ENCODE data around the gene GRIA4. TPM values are rescaled to one million over a fixed set of nuclear protein-coding genes. Genes with fewer than 3 reads are reported as not detected.

GRIA4 gene
- total RNA-seq, 3 donors from 2014 or later (not counting 1 experiment from before 2014, with no cell fraction given): not detected

DNA sequence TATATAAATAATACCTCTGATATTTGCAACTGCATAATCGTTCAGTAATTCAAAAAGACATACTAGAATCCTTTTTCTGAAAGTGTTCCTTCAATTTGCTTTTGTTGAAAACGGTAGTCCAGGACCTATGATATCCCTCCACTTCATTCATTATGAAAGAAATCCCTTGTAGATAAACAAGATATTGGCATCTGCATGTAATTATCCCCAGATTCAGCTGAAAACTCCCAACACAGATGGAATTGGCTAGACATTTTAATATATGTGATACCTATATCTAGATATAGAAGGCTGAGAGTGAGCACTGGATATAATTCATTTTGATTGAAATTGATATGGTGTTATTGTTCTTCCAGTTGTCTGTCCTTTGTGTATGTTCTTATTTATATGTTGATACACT lies 302.8 kb downstream of the GRIA4 start:
- no peak for DNase-seq
- Histone ChIP-seq H3K27ac (ENCODE audit: low read length) (no peak overlapping the region), H3K36me3 (ENCODE audit: control insufficient read depth, insufficient read depth, low read length) (no peaks in the 10 kb centered on the region), H3K27me3 (ENCODE audit: control insufficient read depth, insufficient read depth, low read length) (no peaks in the 10 kb centered on the region), H3K9me3 (ENCODE audit: control insufficient read depth, insufficient read depth, low read length) (no peaks in the 10 kb centered on the region), H3K4me1 (ENCODE audit: control insufficient read depth, insufficient read depth, low read length) (no peaks in the 10 kb centered on the region), H3K4me3 (ENCODE audit: low read length) (no peak overlapping the region)
- TF ChIP-seq, protein P1, sequence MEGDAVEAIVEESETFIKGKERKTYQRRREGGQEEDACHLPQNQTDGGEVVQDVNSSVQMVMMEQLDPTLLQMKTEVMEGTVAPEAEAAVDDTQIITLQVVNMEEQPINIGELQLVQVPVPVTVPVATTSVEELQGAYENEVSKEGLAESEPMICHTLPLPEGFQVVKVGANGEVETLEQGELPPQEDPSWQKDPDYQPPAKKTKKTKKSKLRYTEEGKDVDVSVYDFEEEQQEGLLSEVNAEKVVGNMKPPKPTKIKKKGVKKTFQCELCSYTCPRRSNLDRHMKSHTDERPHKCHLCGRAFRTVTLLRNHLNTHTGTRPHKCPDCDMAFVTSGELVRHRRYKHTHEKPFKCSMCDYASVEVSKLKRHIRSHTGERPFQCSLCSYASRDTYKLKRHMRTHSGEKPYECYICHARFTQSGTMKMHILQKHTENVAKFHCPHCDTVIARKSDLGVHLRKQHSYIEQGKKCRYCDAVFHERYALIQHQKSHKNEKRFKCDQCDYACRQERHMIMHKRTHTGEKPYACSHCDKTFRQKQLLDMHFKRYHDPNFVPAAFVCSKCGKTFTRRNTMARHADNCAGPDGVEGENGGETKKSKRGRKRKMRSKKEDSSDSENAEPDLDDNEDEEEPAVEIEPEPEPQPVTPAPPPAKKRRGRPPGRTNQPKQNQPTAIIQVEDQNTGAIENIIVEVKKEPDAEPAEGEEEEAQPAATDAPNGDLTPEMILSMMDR (IDR thresholded peaks at IDR 0.05): no peak
- Mint-ChIP-seq H3K27ac (no peak overlapping the region), H3K36me3 (no peaks in the 10 kb centered on the region), H3K4me1 (no peaks in the 10 kb centered on the region), H3K27me3 (ENCODE audit: low read depth in 2 of 2) (no peaks in the 10 kb centered on the region), H3K4me3 (no peak overlapping the region), H3K9me3 (peaks cover 0 to 4% of the 10 kb centered on the region in 2 donors)
- intact Hi-C loops (cut with micrococcal nuclease): no loop called here
- ATAC-seq: no peak
- WGBS (ENCODE audit: insufficient coverage): 85% methylated on average over 2 of the region's 2 CpGs

DNA sequence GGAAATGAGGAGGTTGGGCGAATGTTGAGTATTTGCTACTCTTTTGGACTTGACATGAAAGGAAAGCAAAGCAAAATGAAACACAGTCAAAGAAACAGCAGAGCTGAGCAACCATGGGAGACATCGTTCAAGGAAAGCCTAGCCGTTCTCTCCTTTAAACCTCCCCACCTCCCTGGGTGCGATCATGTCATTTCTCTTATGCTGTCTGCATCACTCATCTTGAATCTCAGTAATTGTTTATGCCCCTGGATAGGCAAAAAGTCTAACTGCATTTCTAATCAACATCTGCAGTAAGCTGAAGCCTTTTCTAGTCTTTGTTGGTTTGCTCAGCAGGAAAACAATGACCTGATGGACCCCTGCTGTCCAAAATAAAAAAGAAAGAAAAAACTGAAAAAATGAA lies 305.1 kb downstream of the GRIA4 start:
- TF ChIP-seq, protein P1 (IDR thresholded peaks at IDR 0.05): no peak
- peaks cover 0 to 4% of the 10 kb centered on the region in 2 donors for H3K9me3 Mint-ChIP-seq
- no peaks in the 10 kb centered on the region for H3K27me3 Mint-ChIP-seq (ENCODE audit: low read depth in 2 of 2)
- no peak overlapping the region for H3K4me3 Mint-ChIP-seq
- H3K36me3 ChIP-seq (ENCODE audit: control insufficient read depth, insufficient read depth, low read length): no peaks in the 10 kb centered on the region
- intact Hi-C loops (cut with micrococcal nuclease): no loop called here
- no peak overlapping the region for H3K4me3 ChIP-seq (ENCODE audit: low read length)
- H3K27me3 ChIP-seq (ENCODE audit: control insufficient read depth, insufficient read depth, low read length): no peaks in the 10 kb centered on the region
- no peak overlapping the region for H3K27ac Mint-ChIP-seq
- ATAC-seq (no peak), DNase-seq (no peak)
- H3K36me3 Mint-ChIP-seq: no peaks in the 10 kb centered on the region
- no peaks in the 10 kb centered on the region for H3K4me1 Mint-ChIP-seq
- no peaks in the 10 kb centered on the region for H3K4me1 ChIP-seq (ENCODE audit: control insufficient read depth, insufficient read depth, low read length)
- no peak overlapping the region for H3K27ac ChIP-seq (ENCODE audit: low read length)
- H3K9me3 ChIP-seq (ENCODE audit: control insufficient read depth, insufficient read depth, low read length): no peaks in the 10 kb centered on the region
- 95% methylated on average over 4 of the region's 4 CpGs for WGBS (ENCODE audit: insufficient coverage)

DNA sequence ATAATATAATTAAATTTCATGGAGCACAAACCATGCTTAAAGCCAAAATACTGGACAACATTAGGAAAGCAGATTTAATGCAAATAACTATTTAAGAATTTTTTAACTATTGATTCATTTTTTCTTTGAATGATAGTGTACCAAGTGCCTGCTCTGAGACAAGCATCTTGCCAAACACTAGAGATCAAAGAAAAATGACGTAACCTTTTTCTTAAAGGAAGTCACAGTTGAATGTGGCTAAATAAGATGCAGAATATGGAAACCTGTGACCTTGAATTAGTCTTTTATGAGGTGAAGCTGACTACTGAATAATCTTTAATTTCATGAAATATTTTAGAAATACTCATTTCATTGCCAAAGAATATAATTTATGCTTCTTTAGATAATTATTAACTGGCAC lies 308.2 kb downstream of the GRIA4 start:
- Mint-ChIP-seq H3K27ac (no peak overlapping the region), H3K4me3 (no peak overlapping the region), H3K4me1 (no peaks in the 10 kb centered on the region), H3K9me3 (peaks cover 0 to 4% of the 10 kb centered on the region in 2 donors), H3K27me3 (ENCODE audit: low read depth in 2 of 2) (no peaks in the 10 kb centered on the region), H3K36me3 (no peaks in the 10 kb centered on the region)
- DNase-seq (no peak), ATAC-seq (no peak)
- no peaks in the 10 kb centered on the region for H3K27me3 ChIP-seq (ENCODE audit: control insufficient read depth, insufficient read depth, low read length)
- 89% methylated on average over 1 of the region's 1 CpG for WGBS (ENCODE audit: insufficient coverage)
- intact Hi-C loops (cut with micrococcal nuclease): no loop called here
- TF ChIP-seq, protein P1 (IDR thresholded peaks at IDR 0.05): no peak
- H3K4me3 ChIP-seq (ENCODE audit: low read length): no peak overlapping the region
- H3K4me1 ChIP-seq (ENCODE audit: control insufficient read depth, insufficient read depth, low read length): no peaks in the 10 kb centered on the region
- H3K36me3 ChIP-seq (ENCODE audit: control insufficient read depth, insufficient read depth, low read length): no peaks in the 10 kb centered on the region
- no peaks in the 10 kb centered on the region for H3K9me3 ChIP-seq (ENCODE audit: control insufficient read depth, insufficient read depth, low read length)
- H3K27ac ChIP-seq (ENCODE audit: low read length): no peak overlapping the region

DNA sequence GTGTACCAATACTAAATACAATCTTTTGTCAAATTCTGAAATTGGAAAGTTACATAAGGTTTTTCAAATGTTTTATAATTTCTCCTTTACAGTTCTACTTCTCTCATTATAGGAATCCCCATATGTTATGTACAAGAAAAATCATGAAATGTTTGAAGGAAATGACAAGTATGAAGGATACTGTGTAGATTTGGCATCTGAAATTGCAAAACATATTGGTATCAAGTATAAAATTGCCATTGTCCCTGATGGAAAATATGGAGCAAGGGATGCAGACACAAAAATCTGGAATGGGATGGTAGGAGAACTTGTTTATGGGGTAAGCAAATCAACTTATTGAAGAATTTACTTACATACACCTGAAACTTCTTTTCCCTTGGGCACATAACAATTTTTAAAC lies 308.7 kb downstream of the GRIA4 start:
- no peaks in the 10 kb centered on the region for H3K36me3 Mint-ChIP-seq
- intact Hi-C loops (cut with micrococcal nuclease): no loop called here
- DNase-seq (no peak), ATAC-seq (no peak)
- Histone ChIP-seq H3K27me3 (ENCODE audit: control insufficient read depth, insufficient read depth, low read length) (no peaks in the 10 kb centered on the region), H3K4me1 (ENCODE audit: control insufficient read depth, insufficient read depth, low read length) (no peaks in the 10 kb centered on the region), H3K9me3 (ENCODE audit: control insufficient read depth, insufficient read depth, low read length) (no peaks in the 10 kb centered on the region), H3K27ac (ENCODE audit: low read length) (no peak overlapping the region), H3K4me3 (ENCODE audit: low read length) (no peak overlapping the region), H3K36me3 (ENCODE audit: control insufficient read depth, insufficient read depth, low read length) (no peaks in the 10 kb centered on the region)
- TF ChIP-seq, protein P1 (IDR thresholded peaks at IDR 0.05): no peak
- H3K27me3 Mint-ChIP-seq (ENCODE audit: low read depth in 2 of 2): no peaks in the 10 kb centered on the region
- no peak overlapping the region for H3K27ac Mint-ChIP-seq
- H3K9me3 Mint-ChIP-seq: peaks cover 0 to 1% of the 10 kb centered on the region in 2 donors
- H3K4me1 Mint-ChIP-seq: no peaks in the 10 kb centered on the region
- H3K4me3 Mint-ChIP-seq: no peak overlapping the region
